Measurements from ENCODE around the gene HRG. TPM values are rescaled to one million over a fixed set of nuclear protein-coding genes. Genes with fewer than 3 reads are reported as not detected.
A peak's percentile ranks its signal among the peaks of the same experiment; 100 is the strongest.

The HRG gene
- total and polyA plus RNA-seq, 2 of the 4 experiments (the other 2 are of a cell fraction), result not detected

GRCh38 chr3:186678604-186679003 lies 12.8 kb downstream of the HRG start:
- ATAC-seq (ENCODE audit: low read depth), result no peak
- H3K9ac ChIP-seq (ENCODE audit: low read depth, low read length), result no peak overlapping the region
- in situ Hi-C loops (cut with MboI; ENCODE audit: low sequenced_read_pairs) (no loop called here), intact Hi-C loops (cut with micrococcal nuclease) (no loop called here), dilution Hi-C loops (cut with HindIII; ENCODE audit: low sequenced_read_pairs, unreplicated experiment) (no loop called here)
- H3K4me3 ChIP-seq (ENCODE audit: insufficient read depth, low read depth, low read length), result no peak overlapping the region
- H2BK120ac ChIP-seq (ENCODE audit: low read depth, low read length), result no peak overlapping the region
- H3K23ac ChIP-seq (ENCODE audit: low read depth, low read length), result no peak overlapping the region
- no peaks in the 10 kb centered on the region for H3K79me1 ChIP-seq (ENCODE audit: low read depth in 1 of 2, low read length in 2 of 2)
- no peaks in the 10 kb centered on the region for H3K9me1 ChIP-seq (ENCODE audit: insufficient read depth, low read length)
- no peak overlapping the region for H3K4me2 ChIP-seq (ENCODE audit: low read depth, low read length)
- H4K20me1 ChIP-seq (ENCODE audit: insufficient read depth, low read length), result no peaks in the 10 kb centered on the region
- no peak overlapping the region for H3K27ac ChIP-seq (ENCODE audit: insufficient read depth, low read length)
- no peak overlapping the region for H3K4ac ChIP-seq (ENCODE audit: low read depth, low read length)
- H3K14ac ChIP-seq (replicated peaks; ENCODE audit: low read depth, low read length), result no peak overlapping the region
- H4K5ac ChIP-seq (ENCODE audit: low read depth, low read length), result no peak overlapping the region
- H4K91ac ChIP-seq (ENCODE audit: insufficient read depth, low read depth, low read length), result no peak overlapping the region
- BruUV-seq (replicated peaks), result no TSS peak
- H3K4me1 ChIP-seq (ENCODE audit: control insufficient read depth, insufficient read depth, low read length), result no peaks in the 10 kb centered on the region
- H2BK15ac ChIP-seq (ENCODE audit: low read depth, low read length), result no peak overlapping the region
- H3K56ac ChIP-seq (ENCODE audit: extremely low read depth, insufficient read depth, low read length), result no peak overlapping the region
- no peak overlapping the region for H2AFZ ChIP-seq (replicated peaks; ENCODE audit: low read length, poor library complexity)
- peaks cover 9% of the 10 kb centered on the region for H3K27me3 ChIP-seq (ENCODE audit: control insufficient read depth, insufficient read depth, low read length)
- CTCF ChIA-PET, result no interaction called here
- H2AK9ac ChIP-seq (replicated peaks; ENCODE audit: low read depth, low read length, poor library complexity), result peak overlapping the region; percentile 61
- POLR2A ChIA-PET (ENCODE audit: unreplicated experiment), result no interaction called here
- no peak overlapping the region for H2BK5ac ChIP-seq (ENCODE audit: low read depth, low read length, poor library complexity, severe bottlenecking)
- H3K9me3 ChIP-seq (ENCODE audit: control insufficient read depth, insufficient read depth, low read length), result no peaks in the 10 kb centered on the region
- no peaks in the 10 kb centered on the region for H3K36me3 ChIP-seq (ENCODE audit: control insufficient read depth, insufficient read depth, low read length)
- no peak overlapping the region for H2AK5ac ChIP-seq (ENCODE audit: low read depth, low read length)
- DNase-seq, result no peak
- H4K8ac ChIP-seq (ENCODE audit: low read depth in 2 of 2, low read length in 2 of 2), result no peak overlapping the region
- H3K18ac ChIP-seq (ENCODE audit: low read depth, low read length), result no peak overlapping the region
- TF ChIP-seq CTCF (conservative IDR thresholded peaks at IDR 0.05; ENCODE audit: low read depth, low read length), result no peak
- TF ChIP-seq POLR2A (IDR thresholded peaks at IDR 0.05; ENCODE audit: low read depth, low read length), result no peak
- TF ChIP-seq CHD1 (IDR thresholded peaks at IDR 0.05; ENCODE audit: low read depth, low read length), result no peak
- TF ChIP-seq RAD21 (IDR thresholded peaks at IDR 0.05; ENCODE audit: low read length), result no peak
- no peak for TF ChIP-seq RFX5 (IDR thresholded peaks at IDR 0.05; ENCODE audit: low read depth, low read length)
- TF ChIP-seq MXI1 (IDR thresholded peaks at IDR 0.05; ENCODE audit: borderline replicate concordance, low read depth, low read length), result no peak
- TF ChIP-seq SMC3 (IDR thresholded peaks at IDR 0.05; ENCODE audit: low read depth, low read length), result no peak
- no peak for TF ChIP-seq FOS (IDR thresholded peaks at IDR 0.05; ENCODE audit: low read depth, low read length)
- TF ChIP-seq MAFK (IDR thresholded peaks at IDR 0.05; ENCODE audit: low read depth, low read length), result no peak
- no peak for TF ChIP-seq ELK1 (IDR thresholded peaks at IDR 0.05; ENCODE audit: borderline replicate concordance, low read depth, low read length)
- TF ChIP-seq NFE2L2 (IDR thresholded peaks at IDR 0.05; ENCODE audit: low read depth, low read length), result no peak
- H2BK20ac ChIP-seq (ENCODE audit: low read depth, low read length), result no peak overlapping the region
